H1 (cell line): Measurements from ENCODE around the gene STIM1. TPM values are rescaled to one million over a fixed set of nuclear protein-coding genes. Genes with fewer than 3 reads are reported as not detected.

Source experiments
- CTCF ChIA-PET: fragments of 300-600 bp; sonication (Branson Sonifier 250); formaldehyde crosslinking; loops from one replicate; lab custom pipeline; 2021; ENCODE audit not compliant: partially characterized antibody; lab: Charles Lee
- POLR2A ChIA-PET: fragments of 300-600 bp; sonication (Branson Sonifier 250); formaldehyde crosslinking; loops from one replicate; lab custom pipeline; 2021; ENCODE audit warnings: inconsistent platforms; ENCODE audit not compliant: partially characterized antibody; lab: Charles Lee
- DNase-seq, 2 experiments: peaks; one replicate each; pipeline versions ENCODE4 v3.0.0 to v3.0.0-alpha.2; 2010 to 2022; ENCODE audit warnings: low spot score in 2 of 2, low read depth in 1 of 2, mixed read lengths in 1 of 2
- FAIRE-seq: peaks from 2 replicates; lab custom pipeline; 2011; peaks lifted over from hg19 to GRCh38; lab: Jason Lieb, UNC
- H2AFZ ChIP-seq: 2 replicates; pipeline ENCODE4 v1.8.1; 2012; ENCODE audit warnings: low read length, inconsistent platforms
- H2AK5ac ChIP-seq: 2 replicates; pipeline ENCODE4 v1.6.1; 2013; ENCODE audit warnings: low read depth, low read length
- H2BK120ac ChIP-seq: replicated peaks from 2 replicates; pipeline ENCODE3; 2013; ENCODE audit warnings: low read depth, low read length, inconsistent platforms
- H2BK12ac ChIP-seq: 2 replicates; pipeline ENCODE4 v1.6.1; 2013; ENCODE audit warnings: low read depth, low read length
- H2BK15ac ChIP-seq: 2 replicates; pipeline ENCODE4 v1.6.1; 2013; ENCODE audit warnings: low read length
- H2BK20ac ChIP-seq: 2 replicates; pipeline ENCODE4 v1.6.1; 2013; ENCODE audit warnings: low read length
- H2BK5ac ChIP-seq: 2 replicates; pipeline ENCODE4 v1.6.1; 2013; ENCODE audit warnings: low read depth, low read length
- H3K14ac ChIP-seq: 2 replicates; pipeline ENCODE4 v1.6.1; 2013; ENCODE audit warnings: inconsistent platforms; ENCODE audit not compliant: insufficient read length
- H3K18ac ChIP-seq: 2 replicates; pipeline ENCODE4 v1.6.1; 2013; ENCODE audit warnings: low read length; ENCODE audit errors: extremely low read depth
- H3K23ac ChIP-seq: 2 replicates; pipeline ENCODE4 v1.6.1; 2013; ENCODE audit warnings: inconsistent platforms; ENCODE audit not compliant: insufficient read length
- H3K23me2 ChIP-seq: 2 replicates; pipeline ENCODE4 v1.6.1; 2013; ENCODE audit warnings: low read depth, low read length
- H3K27ac ChIP-seq: 2 replicates; pipeline ENCODE4 v1.6.1; 2011; ENCODE audit warnings: low read depth, low read length, inconsistent platforms
- H3K27me3 ChIP-seq, 4 experiments: replicated peaks in 1 of 4; 1 replicate in 1 of 4; 2 replicates in 3 of 4; pipeline versions ENCODE4 v1.6.1 to v1.8.1; 2011 to 2013; ENCODE audit warnings: low read length in 3 of 4, mild to moderate bottlenecking in 3 of 4, inconsistent platforms in 2 of 4, mixed read lengths in 2 of 4, moderate library complexity in 1 of 4; ENCODE audit not compliant: control insufficient read depth in 3 of 4, insufficient read depth in 3 of 4; ENCODE audit errors: extremely low read depth in 1 of 4
- H3K36me3 ChIP-seq, 4 experiments: 2 replicates each; pipeline versions ENCODE4 v1.6.1 to v1.8.1; 2011 to 2013; ENCODE audit warnings: mild to moderate bottlenecking in 4 of 4, low read length in 3 of 4, moderate library complexity in 2 of 4, control low read depth in 1 of 4, inconsistent platforms in 1 of 4; ENCODE audit not compliant: insufficient read depth in 4 of 4, control insufficient read depth in 2 of 4
- H3K4ac ChIP-seq: replicated peaks from 2 replicates; pipeline ENCODE3; 2013; ENCODE audit warnings: low read length, low read depth, mixed read lengths, inconsistent platforms; ENCODE audit not compliant: insufficient read length
- H3K4me1 ChIP-seq, 4 experiments: replicated peaks in 1 of 4; 1 replicate in 1 of 4; 2 replicates in 3 of 4; pipeline versions ENCODE4 v1.6.1 to v1.8.1; 2011 to 2013; ENCODE audit warnings: low read length in 3 of 4, inconsistent platforms in 2 of 4, mixed read lengths in 1 of 4; ENCODE audit not compliant: insufficient read depth in 4 of 4, control insufficient read depth in 3 of 4
- H3K4me2 ChIP-seq, 2 experiments: 2 replicates each; pipeline versions ENCODE4 v1.6.1 to v1.8.1; 2011 to 2013; ENCODE audit warnings: low read depth in 2 of 2, low read length in 2 of 2, control low read depth in 1 of 2, inconsistent platforms in 1 of 2, mild to moderate bottlenecking in 1 of 2; ENCODE audit not compliant: insufficient read depth in 1 of 2
- H3K4me3 ChIP-seq, 4 experiments: fragments of 200-600, 300-600 bp in 1 of 4; sonication (generic), shearing (Covaris generic), sonication (Bioruptor Twin) in 1 of 4; 2 replicates each; pipeline versions ENCODE4 v1.5.1 to v1.8.1; 2011 to 2016; ENCODE audit warnings: low read length in 4 of 4, low read depth in 3 of 4, control low read depth in 2 of 4, inconsistent platforms in 2 of 4, mild to moderate bottlenecking in 2 of 4, mixed read lengths in 1 of 4, moderate library complexity in 1 of 4; ENCODE audit not compliant: insufficient read depth in 2 of 4; ENCODE audit errors: extremely low read depth in 1 of 4
- H3K56ac ChIP-seq: replicated peaks from 2 replicates; pipeline ENCODE3; 2013; ENCODE audit warnings: low read depth, mild to moderate bottlenecking, mixed read lengths, low read length, inconsistent platforms; ENCODE audit not compliant: insufficient read length
- H3K79me1 ChIP-seq: 2 replicates; pipeline ENCODE4 v1.6.1; 2013; ENCODE audit warnings: low read depth, low read length, control low read depth
- H3K79me2 ChIP-seq, 2 experiments: 2 replicates each; pipeline versions ENCODE4 v1.6.1 to v1.8.1; 2012 to 2013; ENCODE audit warnings: low read length in 2 of 2, mild to moderate bottlenecking in 2 of 2, inconsistent platforms in 1 of 2; ENCODE audit not compliant: insufficient read depth in 2 of 2, control insufficient read depth in 1 of 2
- H3K9ac ChIP-seq, 4 experiments: replicated peaks in 1 of 4; 1 replicate in 1 of 4; 2 replicates in 3 of 4; pipeline versions ENCODE4 v1.6.1 to v1.8.1; 2011 to 2013; ENCODE audit warnings: low read depth in 3 of 4, low read length in 3 of 4, control low read depth in 2 of 4, mild to moderate bottlenecking in 2 of 4, moderate library complexity in 2 of 4, inconsistent platforms in 1 of 4; ENCODE audit errors: extremely low read depth in 1 of 4
- H3K9me3 ChIP-seq, 2 experiments: 2 replicates each; pipeline versions ENCODE4 v1.6.1 to v1.8.1; 2012 to 2013; ENCODE audit warnings: mild to moderate bottlenecking in 2 of 2, moderate library complexity in 2 of 2, control low read depth in 1 of 2, inconsistent platforms in 1 of 2, low read depth in 1 of 2, low read length in 1 of 2, mixed read lengths in 1 of 2; ENCODE audit not compliant: insufficient read depth in 2 of 2
- H4K20me1 ChIP-seq, 2 experiments: replicated peaks in 1 of 2; 2 replicates each; pipeline versions ENCODE3 to v1.8.1; 2011 to 2013; ENCODE audit warnings: inconsistent platforms in 2 of 2, low read length in 2 of 2, mild to moderate bottlenecking in 1 of 2; ENCODE audit not compliant: insufficient read depth in 2 of 2, control insufficient read depth in 1 of 2
- H4K5ac ChIP-seq: 2 replicates; pipeline ENCODE4 v1.6.1; 2013; ENCODE audit warnings: low read length, low read depth, mixed read lengths, inconsistent platforms; ENCODE audit not compliant: insufficient read length
- H4K8ac ChIP-seq: 2 replicates; pipeline ENCODE4 v1.8.0; 2013; ENCODE audit warnings: mild to moderate bottlenecking, moderate library complexity, low read length, inconsistent platforms; ENCODE audit not compliant: insufficient read depth; ENCODE audit errors: extremely low read depth
- H4K91ac ChIP-seq: replicated peaks from 2 replicates; pipeline ENCODE3; 2013; ENCODE audit warnings: low read length, mixed read lengths, inconsistent platforms; ENCODE audit not compliant: insufficient read length
- BCL11A ChIP-seq, 2 experiments: IDR thresholded peaks; one replicate each; pipeline ENCODE4 v1.6.1; 2011; ENCODE audit warnings: low read depth in 2 of 2, low read length in 2 of 2, mild to moderate bottlenecking in 2 of 2
- CEBPB ChIP-seq: IDR thresholded peaks from 2 replicates; pipeline ENCODE4 v1.6.1; 2012; ENCODE audit warnings: low read depth, low read length
- CTCF ChIP-seq, 3 experiments: IDR thresholded peaks; 1 replicate in 2 of 3; 2 replicates in 1 of 3; pipeline versions ENCODE4 v1.5.1 to v1.6.1; 2011; ENCODE audit warnings: low read length in 3 of 3, mild to moderate bottlenecking in 3 of 3, inconsistent platforms in 2 of 3, low read depth in 1 of 3, moderate library complexity in 1 of 3; ENCODE audit not compliant: insufficient read depth in 1 of 3; ENCODE audit errors: control extremely low read depth in 1 of 3
- NANOG ChIP-seq: IDR thresholded peaks from 2 replicates; pipeline ENCODE4 v1.6.1; 2011; ENCODE audit warnings: low read length, low read depth, mild to moderate bottlenecking, inconsistent platforms; ENCODE audit not compliant: insufficient read depth, poor library complexity, severe bottlenecking
- POU5F1 ChIP-seq: IDR thresholded peaks from 2 replicates; pipeline ENCODE4 v1.6.1; 2011; ENCODE audit warnings: low read depth, mild to moderate bottlenecking, low read length, moderate library complexity
- RAD21 ChIP-seq, 2 experiments: IDR thresholded peaks in 1 of 2; conservative IDR thresholded peaks in 1 of 2; 2 replicates each; pipeline ENCODE4 v1.6.1; 2011; ENCODE audit warnings: low read depth in 2 of 2, low read length in 2 of 2, improper control_type of control experiment in 1 of 2, inconsistent platforms in 1 of 2, mild to moderate bottlenecking in 1 of 2, moderate library complexity in 1 of 2
- RBBP5 ChIP-seq: IDR thresholded peaks from 2 replicates; pipeline ENCODE4 v1.7.1; 2012; ENCODE audit warnings: low read depth, mild to moderate bottlenecking, inconsistent platforms, low read length, moderate library complexity, borderline replicate concordance
- RFX5 ChIP-seq: IDR thresholded peaks from 2 replicates; pipeline ENCODE4 v1.6.1; 2011; ENCODE audit warnings: low read depth, low read length, improper control_type of control experiment, borderline replicate concordance
- SP4 ChIP-seq: IDR thresholded peaks from 2 replicates; pipeline ENCODE4 v1.6.1; 2012; ENCODE audit warnings: low read length, inconsistent platforms
- WGBS, 2 experiments: shearing (Covaris generic) in 1 of 2; methylation state at CpG; one replicate each; pipeline versions ENCODE4 v1.1.6 to v1.1.7; 2013 to 2015; ENCODE audit warnings: low lambda C conversion rate in 2 of 2, mixed read lengths in 2 of 2, inconsistent platforms in 1 of 2, low coverage in 1 of 2, missing lambda C conversion rate in 1 of 2; ENCODE audit not compliant: insufficient replicate concordance in 2 of 2, insufficient coverage in 1 of 2, insufficient read length in 1 of 2; ENCODE audit errors: extremely low coverage in 1 of 2, missing lambda C conversion rate in 1 of 2; 5-methylcytosine and 5-hydroxymethylcytosine counted together
- polyA plus RNA-seq, 7 experiments: library from polyadenylated mRNA; depleted of rRNA in 3 of 7; stranded (reverse) in 5 of 7; unstranded in 2 of 7; fragments of >200 nt in 5 of 7; fragments of 200-250 nt in 2 of 7; gene quantifications; 1 replicate in 5 of 7; 2 replicates in 1 of 7; 4 replicates in 1 of 7; pipeline versions ENCODE4 v1.2.1 to v1.2.3, GENCODE V29; 2011 to 2013; ENCODE audit warnings: missing spikeins in 2 of 7, mixed read lengths in 2 of 7
- total RNA-seq: library from RNA; stranded (reverse); fragmentation: NEBNext Ultra II Directional; extraction: Animal tissue kit (Norgen Biotek cat#: 25700); gene quantifications from 2 replicates; pipeline ENCODE4 v1.2.1, GENCODE V29; 2021

The STIM1 gene
- total and polyA plus RNA-seq, 2 of the 8 experiments (the other 6 are each of a cell fraction or from before 2014, with no cell fraction given) = 11.1 to 12.2 TPM

GRCh38 chr11:3849297-3849874 is 6.1 kb upstream of the STIM1 start:
- DNase-seq = no peak
- CTCF ChIA-PET = interaction anchor here (0.7 to 20.2 kb wide), 45 partner anchors 11 to 240 kb away, joined by 3 to 422 read pairs (median 5); partner anchors contain the start of genes PGAP2 and RHOG
- no peaks in the 10 kb centered on the region for H3K23me2 ChIP-seq
- TF ChIP-seq BCL11A (IDR thresholded peaks at IDR 0.05; ENCODE audit: low read depth in 2 of 2, low read length in 2 of 2) (no peak), CEBPB (peak; percentile 50), SP4 (no peak), RFX5 (no peak), NANOG (no peak), CTCF (IDR thresholded peaks at IDR 0.05; ENCODE audit: control extremely low read depth in 1 of 3, insufficient read depth in 1 of 3, low read depth in 1 of 3, low read length in 3 of 3) (peak in 2 of 3 experiments; percentile 58 to 63; a peak in 3 of 4 replicates), POU5F1 (no peak), RBBP5 (no peak), RAD21 (IDR thresholded peaks at IDR 0.05 in 1 of 2, conservative IDR thresholded peaks at IDR 0.05 in 1 of 2; ENCODE audit: low read depth in 2 of 2, low read length in 2 of 2) (peak; percentile 44 to 54; a peak in 3 of 4 replicates)

More at GRCh38 chr11:3849297-3849874, 6.1 kb upstream of the STIM1 start:
- Histone ChIP-seq H3K27ac (no peak overlapping the region), H3K18ac (no peak overlapping the region), H4K8ac (no peak overlapping the region), H2BK20ac (no peak overlapping the region), H3K14ac (no peak overlapping the region), H4K20me1 (no peaks in the 10 kb centered on the region), H2AK5ac (no peak overlapping the region), H2BK15ac (no peak overlapping the region), H3K79me1 (no peaks in the 10 kb centered on the region), H3K23ac (no peak overlapping the region), H3K27me3 (no peaks in the 10 kb centered on the region), H3K79me2 (no peaks in the 10 kb centered on the region), H2BK120ac (no peak overlapping the region), H2AFZ (no peak overlapping the region), H3K4me3 (no peak overlapping the region), H3K36me3 (no peaks in the 10 kb centered on the region), H3K4me2 (no peak overlapping the region), H3K4me1 (peaks cover 3 to 7% (median 5%) of the 10 kb centered on the region in 4 experiments; a peak in 6 of 7 replicates), H2BK12ac (no peak overlapping the region), H3K9me3 (no peaks in the 10 kb centered on the region), H4K91ac (no peak overlapping the region), H3K56ac (no peak overlapping the region), H3K9ac (no peak overlapping the region), H2BK5ac (no peak overlapping the region), H3K4ac (no peak overlapping the region), H4K5ac (no peak overlapping the region)
- POLR2A ChIA-PET = interaction anchor here (0.8 to 1.5 kb wide), 3 partner anchors 33 to 225 kb away, joined by 3 to 4 read pairs (median 4); no protein-coding TSS in a partner anchor
- WGBS, 2 experiments = 72% methylated on average over 10 of the region's 10 CpGs; no CpG with 5 or more reads in 1 of the 2 experiments
- FAIRE-seq = peak; percentile 81
